HG02588 (cell line): ENCODE results near the gene WFIKKN2.

ENCODE experiments used
- ATAC-seq: cut with Tn5 transposase; IDR thresholded peaks from one replicate; pipeline ENCODE4 v1.9.1; 2021; ENCODE audit warnings: mild to moderate bottlenecking, moderate library complexity; ENCODE audit not compliant: unreplicated experiment

WFIKKN2 gene

GRCh38 chr17:50833510-50834428, 1.6 kb upstream of the WFIKKN2 start:
- no peak for ATAC-seq

GRCh38 chr17:50834429-50835300, 721 bp upstream of the WFIKKN2 start:
- ATAC-seq = no peak

- ATAC-seq = no peak
Measured at GRCh38 chr17:50836826-50837225, 1.4 kb downstream of the WFIKKN2 start.

DNA sequence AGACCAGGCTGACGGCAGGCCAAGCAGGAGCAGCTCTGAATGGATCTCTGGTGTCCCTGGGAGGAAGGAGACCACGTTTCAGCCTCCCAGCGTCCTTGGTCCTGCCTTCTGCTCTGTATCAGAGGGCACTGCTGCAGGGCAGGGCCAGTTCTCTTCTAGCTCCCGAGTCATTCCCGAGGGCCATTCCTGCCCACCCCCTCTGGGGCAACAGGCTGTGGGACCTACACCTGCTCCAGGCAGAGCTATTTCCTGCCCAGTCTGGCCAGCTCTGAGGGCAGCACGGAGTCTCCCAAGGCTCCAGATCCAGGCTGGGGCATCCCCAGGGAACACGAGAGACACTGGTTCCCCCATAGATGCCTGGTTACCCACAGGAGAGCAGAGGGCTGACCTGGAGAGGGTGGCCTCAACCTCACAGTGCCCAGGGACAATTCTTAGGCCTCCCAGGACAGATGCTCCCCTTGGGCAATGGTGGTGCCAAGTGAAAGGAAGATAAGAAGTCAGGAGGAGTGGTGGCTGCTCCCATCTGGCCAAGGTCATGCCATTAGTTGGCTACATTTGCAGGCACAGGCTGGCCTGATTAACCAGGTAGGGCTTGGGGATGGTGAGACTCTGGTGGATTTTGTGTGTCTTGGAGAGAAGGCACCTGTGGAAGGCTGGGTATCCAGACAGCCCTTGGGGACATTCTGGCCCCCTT, 2.0 kb downstream of the WFIKKN2 start:
- no peak for ATAC-seq

DNA sequence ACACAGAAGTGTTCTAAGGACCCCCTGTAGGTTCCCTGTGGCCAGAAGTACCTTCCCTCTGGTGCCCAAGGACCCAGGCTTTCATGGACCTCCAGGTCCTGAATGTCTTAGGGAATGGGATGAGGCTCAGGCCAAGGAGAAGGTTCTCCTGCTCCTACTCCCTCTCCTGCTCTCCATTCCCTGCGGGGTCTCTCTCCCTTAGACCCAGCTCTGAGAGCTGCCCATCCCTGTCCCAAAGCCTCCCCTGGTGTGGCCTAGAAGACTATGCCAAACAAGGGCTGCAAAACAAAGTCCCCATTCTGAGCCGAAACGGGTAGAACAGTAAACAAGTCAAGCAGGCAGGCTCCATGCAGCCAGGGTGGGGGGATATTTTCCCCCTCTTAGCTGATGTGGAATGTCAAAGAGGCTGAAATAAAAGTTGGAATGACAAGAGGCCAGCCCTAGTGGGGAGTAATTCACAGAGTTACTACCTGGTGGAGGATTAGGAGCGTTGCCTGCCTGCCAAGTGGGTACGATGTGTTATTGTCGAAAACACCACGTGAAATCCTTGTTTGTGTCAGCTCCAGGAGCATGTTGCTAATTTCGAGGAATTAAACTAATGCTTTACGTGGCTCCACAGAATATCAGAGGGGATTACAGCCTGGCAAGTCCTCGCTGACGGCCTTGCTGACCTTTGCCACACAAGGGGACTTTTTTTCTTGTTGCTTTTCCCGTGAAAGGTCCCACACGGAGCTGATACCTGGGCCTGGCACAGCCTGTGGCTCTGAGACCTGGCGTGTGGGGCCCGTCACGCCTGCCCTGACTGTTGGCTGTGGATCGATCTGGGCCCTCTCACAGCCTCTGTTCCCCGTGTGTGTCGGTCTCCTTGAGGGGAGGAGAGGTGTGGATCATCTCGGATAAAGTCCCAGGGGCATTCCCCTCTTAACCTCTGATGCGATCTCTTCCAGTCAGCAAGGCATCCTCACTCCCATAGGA, 2.9 kb downstream of the WFIKKN2 start:
- ATAC-seq = no peak

GRCh38 chr17:50839591-50840310, 4.4 kb downstream of the WFIKKN2 start:
- ATAC-seq = no peak

- ATAC-seq = no peak
Measured at GRCh38 chr17:50840311-50840851, 5.0 kb downstream of the WFIKKN2 start.

- ATAC-seq = no peak
Measured at GRCh38 chr17:50841277-50841948, 6.0 kb downstream of the WFIKKN2 start.

DNA sequence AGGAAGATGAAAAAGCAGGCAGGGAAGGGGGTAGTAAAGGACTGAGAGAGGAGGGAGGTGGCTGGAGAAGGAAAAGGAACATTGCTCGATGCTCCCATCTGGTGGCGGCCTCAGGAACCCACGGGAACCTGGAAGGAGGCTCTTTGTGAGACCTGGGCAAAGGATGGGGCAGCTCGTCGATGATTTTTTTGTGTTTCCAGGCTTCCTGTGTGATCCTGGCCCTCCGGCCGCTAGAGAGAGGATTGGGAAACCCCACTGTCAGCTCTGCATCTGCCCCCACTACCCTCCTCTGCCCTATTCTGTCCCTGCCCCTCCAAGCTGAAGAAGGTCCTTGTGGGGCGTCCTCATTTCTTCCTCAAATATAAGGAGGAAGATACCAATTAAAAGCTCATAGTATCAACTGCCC, 6.6 kb downstream of the WFIKKN2 start:
- ATAC-seq = no peak

GRCh38 chr17:50842506-50843149, 7.2 kb downstream of the WFIKKN2 start:
- ATAC-seq = no peak

DNA sequence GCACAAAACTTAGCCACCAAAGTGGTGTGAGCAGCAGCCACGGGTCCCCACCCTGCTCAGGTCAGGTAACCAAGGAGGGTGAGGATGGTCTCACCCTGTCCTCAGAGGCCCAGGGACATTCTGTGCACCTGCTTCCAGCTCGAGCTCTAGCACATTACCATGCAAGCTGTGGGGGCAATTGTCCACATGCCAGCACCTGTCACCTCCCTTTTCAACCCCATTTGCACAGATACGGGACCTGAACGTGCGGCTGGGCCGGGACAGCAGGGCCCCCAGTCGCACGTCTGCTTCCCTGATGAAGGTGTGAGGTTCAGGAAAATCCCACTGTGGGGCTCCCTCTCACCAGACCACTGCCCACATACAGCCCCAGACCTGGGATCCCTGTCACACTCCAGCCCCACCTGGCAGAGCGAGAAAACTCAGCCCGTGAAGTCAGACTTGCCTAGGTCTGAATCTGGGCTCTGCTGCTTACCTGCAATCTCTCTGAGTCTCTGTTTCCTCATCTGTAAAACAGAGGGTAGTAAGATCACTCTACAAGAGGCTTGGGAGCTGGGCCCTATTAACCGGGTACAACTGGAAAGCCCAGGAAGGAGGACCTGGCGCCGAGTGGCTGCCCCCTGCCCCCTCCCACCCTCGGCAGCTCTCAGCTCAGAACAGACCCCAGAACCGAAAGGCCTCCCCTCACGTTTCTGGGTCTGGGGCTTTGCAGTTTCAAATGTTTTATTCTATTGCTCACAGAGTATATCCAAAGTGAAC, 7.9 kb downstream of the WFIKKN2 start:
- ATAC-seq = no peak

DNA sequence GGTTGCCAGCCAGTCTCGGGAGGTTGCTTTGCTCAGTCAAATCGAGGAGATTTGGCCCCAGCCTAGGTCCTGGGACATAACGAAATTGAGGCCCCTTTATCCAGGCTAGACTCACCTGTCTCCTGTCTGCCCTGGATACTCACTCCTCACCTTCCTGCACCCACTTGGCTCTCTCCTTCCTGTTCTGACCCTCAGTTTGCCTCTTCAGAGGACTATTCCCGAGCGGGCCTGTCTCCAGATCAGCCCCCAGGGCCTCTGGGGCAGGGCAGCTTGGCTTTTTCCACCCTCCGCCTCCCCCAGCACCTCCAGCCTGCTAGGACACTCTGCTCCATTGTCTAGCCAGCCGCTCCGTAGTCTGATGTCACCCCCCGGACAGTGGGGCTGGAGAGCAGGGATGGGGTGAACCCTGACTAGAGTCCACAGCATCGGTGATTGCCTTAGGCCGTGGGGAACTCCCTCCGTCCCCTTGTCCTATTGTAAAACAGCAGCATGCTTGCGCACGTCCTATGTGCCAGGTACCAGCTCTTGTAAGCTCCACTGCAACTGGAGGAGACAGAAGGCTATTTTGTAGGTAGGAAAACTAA, 8.8 kb downstream of the WFIKKN2 start:
- ATAC-seq = no peak

- ATAC-seq = no peak
Measured at GRCh38 chr17:50845240-50846147, 10.1 kb downstream of the WFIKKN2 start.

GRCh38 chr17:50847566-50847965, 12.2 kb downstream of the WFIKKN2 start:
- ATAC-seq = no peak

- no peak for ATAC-seq
Measured at GRCh38 chr17:50848039-50848438, 12.7 kb downstream of the WFIKKN2 start.

DNA sequence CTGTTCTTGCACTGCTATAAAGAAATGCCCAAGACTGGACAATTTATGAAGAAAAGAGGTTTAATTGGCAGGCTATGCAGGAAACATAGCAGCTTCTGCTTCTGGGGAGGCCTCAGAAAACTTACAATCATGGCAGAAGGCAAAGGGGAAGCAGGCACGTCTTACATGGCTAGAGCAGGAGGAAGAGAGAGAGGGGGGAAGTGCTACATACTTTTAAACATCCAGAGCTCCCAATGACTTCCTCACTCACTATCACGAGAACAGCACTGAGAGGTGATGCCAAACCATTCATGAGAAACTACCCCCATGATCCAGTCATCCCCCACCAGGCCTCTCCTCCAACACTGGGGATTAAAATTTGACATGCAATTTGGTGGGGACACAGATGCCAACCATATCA, 13.3 kb downstream of the WFIKKN2 start:
- ATAC-seq = no peak
